Naive B cell (primary cell): ENCODE measurements around the gene ZNF846. TPM values are rescaled to one million over a fixed set of nuclear protein-coding genes. Genes with fewer than 3 reads are reported as not detected.

Source experiments
- ATAC-seq, 2 donors: fragments of 150-1000 bp; cut with Tn5 transposase; 2 replicates each; pipeline ENCODE4 v1.10.0; 2021; ENCODE audit warnings: low read depth in 2 of 2, mild to moderate bottlenecking in 2 of 2, moderate library complexity in 2 of 2
- DNase-seq: peaks from one replicate; pipeline ENCODE4 v3.0.0; 2022
- H3K27ac Mint-ChIP-seq, 6 donors: one replicate each; pipeline ENCODE4 v1.8.0; 2020 to 2022; ENCODE audit warnings: mild to moderate bottlenecking in 6 of 6, mixed read lengths in 6 of 6, moderate library complexity in 5 of 6, inconsistent platforms in 2 of 6
- H3K27me3 Mint-ChIP-seq, 3 donors: one replicate each; pipeline ENCODE4 v1.8.0; 2021 to 2022; ENCODE audit warnings: mixed read lengths in 3 of 3, mild to moderate bottlenecking in 1 of 3
- H3K36me3 Mint-ChIP-seq, 2 donors: one replicate each; pipeline ENCODE4 v1.8.0; 2020 to 2022; ENCODE audit warnings: mixed read lengths in 2 of 2, inconsistent platforms in 1 of 2, mild to moderate bottlenecking in 1 of 2
- H3K4me1 Mint-ChIP-seq, 3 donors: one replicate each; pipeline ENCODE4 v1.8.0; 2020 to 2022; ENCODE audit warnings: mixed read lengths in 3 of 3, inconsistent platforms in 1 of 3, mild to moderate bottlenecking in 1 of 3, moderate library complexity in 1 of 3
- H3K4me3 Mint-ChIP-seq, 8 donors: one replicate each; pipeline ENCODE4 v1.8.0; 2020 to 2022; ENCODE audit warnings: mild to moderate bottlenecking in 8 of 8, mixed read lengths in 8 of 8, moderate library complexity in 8 of 8, inconsistent platforms in 2 of 8
- H3K9me3 Mint-ChIP-seq, 7 donors: one replicate each; pipeline ENCODE4 v1.8.0; 2020 to 2022; ENCODE audit warnings: mixed read lengths in 7 of 7, mild to moderate bottlenecking in 5 of 7, inconsistent platforms in 2 of 7, moderate library complexity in 1 of 7
- polyA plus RNA-seq, 6 donors: library from polyadenylated mRNA; unstranded; fragments of 300-500 nt; fragmentation: Illumina TruSeq; gene quantifications; one replicate each; pipeline ENCODE4 v1.2.3, GENCODE V29; 2021; ENCODE audit warnings: low read depth in 6 of 6

ZNF846 gene
- polyA plus RNA-seq, 6 donors from 2014 or later, result 5.2 to 12.0 (median 6.6) TPM; not detected in 1

DNA sequence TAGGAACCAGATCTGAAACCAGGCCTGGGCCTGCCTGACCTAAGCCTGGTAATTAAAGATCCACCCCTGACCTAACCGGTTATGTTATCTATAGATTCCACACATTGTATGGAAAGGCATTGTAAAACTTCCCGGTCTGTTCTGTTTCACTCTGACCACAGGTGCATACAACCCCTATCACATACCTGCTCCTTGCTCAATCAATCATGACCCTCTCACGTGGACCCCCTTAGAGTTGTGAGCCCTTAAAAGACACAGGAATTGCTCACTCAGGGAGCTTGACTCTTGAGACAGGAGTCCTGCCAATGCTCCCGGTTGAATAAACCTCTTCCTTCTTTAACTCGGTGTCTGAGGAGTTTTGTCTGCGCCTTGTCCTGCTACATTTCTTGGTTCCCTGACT lies 66.4 kb downstream of the ZNF846 start:
- H3K4me3 Mint-ChIP-seq, result no peak overlapping the region
- no peak overlapping the region for H3K27ac Mint-ChIP-seq
- peaks cover 6 to 17% (median 12%) of the 10 kb centered on the region in 3 donors for H3K27me3 Mint-ChIP-seq
- peaks cover 0 to 6% (median 0%) of the 10 kb centered on the region in 3 donors for H3K4me1 Mint-ChIP-seq
- DNase-seq (no peak), ATAC-seq (no peak)
- H3K9me3 Mint-ChIP-seq, result peaks cover 3 to 23% (median 19%) of the 10 kb centered on the region in 7 donors
- peaks cover 7 to 8% of the 10 kb centered on the region in 2 donors for H3K36me3 Mint-ChIP-seq

Other genes starting within 250 kb of the ZNF846 start
- 10 to 100 TPM; 14.3 to 19.5 (median 17.7) TPM for gene ZNF426, start 230.1 kb downstream of the ZNF846 start, polyA plus RNA-seq
- gene ZNF121, start 184.2 kb downstream of the ZNF846 start, polyA plus RNA-seq, result 1 to 10 TPM; 3.1 to 6.8 (median 5.3) TPM
- 10 to 100 TPM in 5 of 6 donors, 1 to 10 TPM in 1; 8.7 to 28.2 (median 13.1) TPM for gene ZNF561, start 147.5 kb downstream of the ZNF846 start, polyA plus RNA-seq
- 1 to 10 TPM in 5 of 6 donors, under 1 TPM in 1; 0.29 to 8.5 (median 6.0) TPM for gene ZNF562, start 93.6 kb downstream of the ZNF846 start, polyA plus RNA-seq
- gene FBXL12, start 50.3 kb upstream of the ZNF846 start, polyA plus RNA-seq, result 10 to 100 TPM; 12.6 to 24.7 (median 13.4) TPM
- gene UBL5, start 59.2 kb upstream of the ZNF846 start, polyA plus RNA-seq, result 100 to 1,000 TPM; 401 to 570 (median 499) TPM
- gene PIN1, start 66.6 kb upstream of the ZNF846 start, polyA plus RNA-seq, result 100 to 1,000 TPM in 1 of 6 donors, 10 to 100 TPM in 5; 59.3 to 102 (median 68.3) TPM
- not detected for gene OLFM2, start 167.8 kb upstream of the ZNF846 start, polyA plus RNA-seq
- gene COL5A3, start 241.8 kb upstream of the ZNF846 start, polyA plus RNA-seq, result not detected
- gene RDH8, start 244.7 kb upstream of the ZNF846 start, polyA plus RNA-seq, result not detected